ENCODE results near the gene POGZ. TPM values are rescaled to one million over a fixed set of nuclear protein-coding genes. Genes with fewer than 3 reads are reported as not detected.
A peak's percentile ranks its signal among the peaks of the same experiment; 100 is the strongest.

Gene POGZ
- total RNA-seq, 1 donor from 2014 or later: 37.3 TPM

DNA sequence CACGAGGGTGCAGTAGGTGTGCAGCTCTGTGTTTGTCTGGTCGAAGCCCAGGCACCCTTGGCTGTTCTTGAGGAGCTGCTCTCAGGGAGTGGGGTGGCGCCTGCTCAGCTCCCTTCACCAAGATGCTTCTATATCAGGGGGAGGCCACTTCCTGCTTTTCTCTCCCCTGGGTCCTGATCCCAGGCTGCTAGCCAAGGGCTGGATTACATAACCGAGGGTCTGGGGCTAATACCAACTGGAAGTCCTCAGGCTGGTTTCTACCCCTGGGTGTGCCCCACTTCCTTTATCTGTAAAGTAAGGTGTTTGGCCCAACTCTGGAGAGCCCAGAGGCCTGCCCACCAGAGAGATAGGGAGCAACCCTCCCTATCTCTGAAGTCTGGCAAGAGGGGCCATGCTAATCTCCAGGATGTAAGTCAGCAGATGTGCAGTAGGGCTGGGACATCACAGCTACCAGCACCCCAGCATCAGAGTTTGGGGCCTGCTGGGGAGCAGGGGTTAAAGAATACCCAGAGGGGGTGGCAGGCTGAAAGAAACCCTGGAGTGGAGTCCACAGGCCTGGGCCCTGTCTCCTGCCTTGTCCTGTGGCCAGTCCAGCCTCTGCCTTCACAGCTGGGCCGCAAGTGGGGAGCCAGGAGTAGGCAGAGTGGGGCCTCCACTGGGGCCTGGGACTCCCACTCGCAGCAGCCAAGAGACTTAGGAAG is 88.9 kb downstream of the POGZ start:
- H3K36me3 ChIP-seq: peaks cover 24% of the 10 kb centered on the region
- H3K27me3 ChIP-seq (ENCODE audit: low read depth): no peaks in the 10 kb centered on the region
- no peaks in the 10 kb centered on the region for H3K9me3 ChIP-seq (replicated peaks)
- peak overlapping the region; percentile 89 for H3K27ac ChIP-seq (replicated peaks)
- H3K4me1 ChIP-seq: peaks cover 64% of the 10 kb centered on the region
- DNase-seq: peak; percentile 68
- intact Hi-C loops (cut with micrococcal nuclease): no loop called here
- peak overlapping the region; percentile 69 for H3K4me3 ChIP-seq
- TF ChIP-seq CTCF (IDR thresholded peaks at IDR 0.05; ENCODE audit: borderline replicate concordance): no peak

- peak overlapping the region; percentile 89 for H3K27ac ChIP-seq (replicated peaks)
- H3K4me1 ChIP-seq: peaks cover 64% of the 10 kb centered on the region
- H3K9me3 ChIP-seq (replicated peaks): no peaks in the 10 kb centered on the region
- intact Hi-C loops (cut with micrococcal nuclease): no loop called here
- DNase-seq: no peak
- no peak for TF ChIP-seq CTCF (IDR thresholded peaks at IDR 0.05; ENCODE audit: borderline replicate concordance)
- H3K27me3 ChIP-seq (ENCODE audit: low read depth): no peaks in the 10 kb centered on the region
- peak overlapping the region; percentile 69 for H3K4me3 ChIP-seq
- peaks cover 31% of the 10 kb centered on the region for H3K36me3 ChIP-seq
Observed at GRCh38 chr1:151369621-151370048, 89.7 kb downstream of the POGZ start.

- no peaks in the 10 kb centered on the region for H3K9me3 ChIP-seq (replicated peaks)
- H3K27ac ChIP-seq (replicated peaks): peak overlapping the region; percentile 89
- H3K27me3 ChIP-seq (ENCODE audit: low read depth): no peaks in the 10 kb centered on the region
- H3K4me3 ChIP-seq: peak overlapping the region; percentile 69
- DNase-seq: no peak
- peaks cover 64% of the 10 kb centered on the region for H3K4me1 ChIP-seq
- no peak for TF ChIP-seq CTCF (IDR thresholded peaks at IDR 0.05; ENCODE audit: borderline replicate concordance)
- intact Hi-C loops (cut with micrococcal nuclease): no loop called here
- H3K36me3 ChIP-seq: peaks cover 35% of the 10 kb centered on the region
Observed at GRCh38 chr1:151369302-151369610, 90.0 kb downstream of the POGZ start.

- no peak for TF ChIP-seq CTCF (IDR thresholded peaks at IDR 0.05; ENCODE audit: borderline replicate concordance)
- H3K36me3 ChIP-seq: peaks cover 41% of the 10 kb centered on the region
- DNase-seq: no peak
- peaks cover 64% of the 10 kb centered on the region for H3K4me1 ChIP-seq
- intact Hi-C loops (cut with micrococcal nuclease): no loop called here
- H3K27me3 ChIP-seq (ENCODE audit: low read depth): no peaks in the 10 kb centered on the region
- no peak overlapping the region for H3K4me3 ChIP-seq
- peak overlapping the region; percentile 89 for H3K27ac ChIP-seq (replicated peaks)
- no peaks in the 10 kb centered on the region for H3K9me3 ChIP-seq (replicated peaks)
Observed at GRCh38 chr1:151368393-151369301, 90.6 kb downstream of the POGZ start.

GRCh38 chr1:151367658-151368392 is 91.5 kb downstream of the POGZ start:
- H3K27ac ChIP-seq (replicated peaks): peak overlapping the region; percentile 89
- H3K4me1 ChIP-seq: peaks cover 60% of the 10 kb centered on the region

More at GRCh38 chr1:151367658-151368392, 91.5 kb downstream of the POGZ start:
- H3K4me3 ChIP-seq: no peak overlapping the region
- DNase-seq: no peak
- H3K36me3 ChIP-seq: peaks cover 49% of the 10 kb centered on the region
- intact Hi-C loops (cut with micrococcal nuclease): no loop called here
- no peak for TF ChIP-seq CTCF (IDR thresholded peaks at IDR 0.05; ENCODE audit: borderline replicate concordance)
- H3K9me3 ChIP-seq (replicated peaks): no peaks in the 10 kb centered on the region
- H3K27me3 ChIP-seq (ENCODE audit: low read depth): no peaks in the 10 kb centered on the region

Data from left ventricle myocardium inferior (tissue), 1 donor.